ENCODE data around the gene DNAH12. TPM values are rescaled to one million over a fixed set of nuclear protein-coding genes. Genes with fewer than 3 reads are reported as not detected.
A peak's percentile ranks its signal among the peaks of the same experiment; 100 is the strongest.

Gene DNAH12
- total RNA-seq (2021) (0.02 TPM in 1 of 3 replicates, not detected in the others), Bru-seq, nascent RNA (percentile 2 among the genes with signal in this experiment)
- long read RNA-seq, experiment 1 = 0 reads
- long read RNA-seq, experiment 2 = 0 reads
- long read RNA-seq, experiment 3 = 0 reads

- Mint-ChIP-seq H3K27me3 (ENCODE audit: low read depth) (no peaks in the 10 kb centered on the region), H3K27ac (peak within 1 kb of the TSS; percentile 93), H3K4me1 (peaks cover 9% of the 10 kb centered on the region), H3K4me3 (peak within 1 kb of the TSS; percentile 63), H3K9me3 (no peaks in the 10 kb centered on the region), H3K36me3 (no peaks in the 10 kb centered on the region)
- TF ChIP-seq KAT7 (CRISPR knock-in tag; IDR thresholded peaks at IDR 0.05; ENCODE audit: borderline replicate concordance) = no peak
- TF ChIP-seq TEAD1 (CRISPR knock-in tag; IDR thresholded peaks at IDR 0.05) = peak; percentile 62; the same call in 1 of the 2 replicates
- ChIA-PET CTCF (interaction anchor here (0.6 to 1.3 kb wide), 5 partner anchors 12 to 891 kb away, joined by 3 to 8 read pairs (median 4); partner anchors contain the start of genes PDE12 and SLMAP), POLR2A (interaction anchor here (0.6 to 1.5 kb wide), 3 partner anchors 10 to 139 kb away, joined by 3 to 11 read pairs (median 5); partner anchors contain the start of gene PDE12)
- DNase-seq (ENCODE audit: low spot score) (peak; percentile 95), ATAC-seq (peak; percentile 99)
Measured at GRCh38 chr3:57544181-57545125, at the start of gene DNAH12. DNAH12 (minus strand) TSS chr3:57544344; CDS start chr3:57542870, 1,474 bp downstream.

- ATAC-seq (no peak), DNase-seq (ENCODE audit: low spot score) (no peak)
- Mint-ChIP-seq H3K27ac (peak overlapping the region; percentile 48), H3K4me3 (no peak overlapping the region), H3K36me3 (peaks cover 15% of the 10 kb centered on the region), H3K4me1 (peaks cover 14% of the 10 kb centered on the region), H3K9me3 (no peaks in the 10 kb centered on the region), H3K27me3 (ENCODE audit: low read depth) (no peaks in the 10 kb centered on the region)
- ChIA-PET POLR2A (no interaction called here), CTCF (no interaction called here)
- TF ChIP-seq EMX1 (CRISPR knock-in tag; IDR thresholded peaks at IDR 0.05) = no peak
- no peak for TF ChIP-seq JAZF1 (CRISPR knock-in tag; IDR thresholded peaks at IDR 0.05)
- no peak for TF ChIP-seq USF2 (CRISPR knock-in tag; IDR thresholded peaks at IDR 0.05)
- TF ChIP-seq CREB1 (CRISPR knock-in tag; IDR thresholded peaks at IDR 0.05) = no peak
- TF ChIP-seq CDX4 (CRISPR knock-in tag; IDR thresholded peaks at IDR 0.05; ENCODE audit: borderline replicate concordance) = no peak
- TF ChIP-seq ZBTB21 (CRISPR knock-in tag; IDR thresholded peaks at IDR 0.05; ENCODE audit: borderline replicate concordance) = no peak
- TF ChIP-seq ATF6 (CRISPR knock-in tag; IDR thresholded peaks at IDR 0.05) = no peak
- TF ChIP-seq ELF4 (CRISPR knock-in tag; IDR thresholded peaks at IDR 0.05; ENCODE audit: low read depth) = no peak
- no peak for TF ChIP-seq USF1 (CRISPR knock-in tag; IDR thresholded peaks at IDR 0.05)
- TF ChIP-seq ZNF532 (CRISPR knock-in tag; IDR thresholded peaks at IDR 0.05; ENCODE audit: borderline replicate concordance) = no peak
- no peak for TF ChIP-seq ESRRA (CRISPR knock-in tag; IDR thresholded peaks at IDR 0.05; ENCODE audit: borderline replicate concordance)
- TF ChIP-seq SMAD3 (CRISPR knock-in tag; IDR thresholded peaks at IDR 0.05; ENCODE audit: borderline replicate concordance) = no peak
- no peak for TF ChIP-seq ZSCAN18 (CRISPR knock-in tag; IDR thresholded peaks at IDR 0.05)
- TF ChIP-seq HMGA2 (CRISPR knock-in tag; IDR thresholded peaks at IDR 0.05) = no peak
- TF ChIP-seq AR (CRISPR knock-in tag; IDR thresholded peaks at IDR 0.05) = no peak
Measured at GRCh38 chr3:57592306-57592705, 48.2 kb upstream of the DNAH12 start.
